Activated CD8-positive, alpha-beta T cell treated with anti-CD3 and anti-CD28 coated beads, Interleukin-2, amount 10 ng/mL, durations not matched to agents 7 days and 5 days (primary cell): ENCODE measurements around the gene TMEM131. TPM values are rescaled to one million over a fixed set of nuclear protein-coding genes. Genes with fewer than 3 reads are reported as not detected.
"Not testable (repeated sequence)": the region's sequence is repeated elsewhere in the genome, so short reads cannot be mapped to it uniquely, and the experiment has no call there.

Source experiments
- ATAC-seq: fragments of 150-1000 bp; cut with Tn5 transposase; one replicate; pipeline ENCODE4 v1.10.0; 2021; ENCODE audit warnings: moderate library complexity
- CTCF ChIA-PET: fragments of 350-600 bp; sonication (Branson Sonifier 250); formaldehyde crosslinking; loops from one replicate; lab custom pipeline; 2021; ENCODE audit warnings: antibody characterized with exemption; lab: Charles Lee
- POLR2A ChIA-PET: fragments of 350-600 bp; sonication (Branson Sonifier 250); formaldehyde crosslinking; loops from one replicate; lab custom pipeline; 2021; ENCODE audit warnings: antibody characterized with exemption; lab: Charles Lee
- DNase-seq: peaks from one replicate; pipeline ENCODE4 v3.0.0-alpha.2; 2020
- H3K27ac Mint-ChIP-seq: one replicate; pipeline ENCODE4 v1.8.0; 2021; ENCODE audit warnings: mild to moderate bottlenecking, mixed read lengths
- H3K27me3 Mint-ChIP-seq: one replicate; pipeline ENCODE4 v1.8.0; 2021; ENCODE audit warnings: low read depth, mixed read lengths
- H3K36me3 Mint-ChIP-seq: one replicate; pipeline ENCODE4 v1.8.0; 2021; ENCODE audit warnings: low read depth, mixed read lengths
- H3K4me1 Mint-ChIP-seq: one replicate; pipeline ENCODE4 v1.8.0; 2021; ENCODE audit warnings: low read depth, mixed read lengths
- H3K4me3 Mint-ChIP-seq: one replicate; pipeline ENCODE4 v1.8.0; 2021; ENCODE audit warnings: mild to moderate bottlenecking, mixed read lengths
- H3K9me3 Mint-ChIP-seq: one replicate; pipeline ENCODE4 v1.8.0; 2022; ENCODE audit warnings: mixed read lengths; ENCODE audit not compliant: insufficient read depth
- total RNA-seq, 2 experiments: library from RNA; stranded (reverse); gene quantifications; one replicate each; pipeline ENCODE4 v1.2.3, GENCODE V29; 2021

The TMEM131 gene
- total RNA-seq, 2 experiments from 2014 or later = 35.9 to 40.7 TPM

GRCh38 chr2:97831121-97831520, 164.6 kb downstream of the TMEM131 start:
- Mint-ChIP-seq H3K36me3 (peaks cover 26% of the 10 kb centered on the region), H3K4me3 (no peak overlapping the region), H3K9me3 (no peaks in the 10 kb centered on the region), H3K27ac (no peak overlapping the region), H3K4me1 (peaks cover 21% of the 10 kb centered on the region), H3K27me3 (no peaks in the 10 kb centered on the region)
- POLR2A ChIA-PET = no interaction called here
- CTCF ChIA-PET = interaction anchor here (1.3 kb wide), 1 partner anchor 24 kb away, joined by 3 read pairs; no protein-coding TSS in a partner anchor
- no peak for DNase-seq
- ATAC-seq = no peak

- H3K4me1 Mint-ChIP-seq, H3K27ac Mint-ChIP-seq, DNase-seq, POLR2A ChIA-PET, H3K4me3 Mint-ChIP-seq, H3K9me3 Mint-ChIP-seq, H3K27me3 Mint-ChIP-seq, CTCF ChIA-PET, ATAC-seq: not testable (repeated sequence)
- peaks cover 24% of the 10 kb centered on the region for H3K36me3 Mint-ChIP-seq
These were observed 166.5 kb downstream of the TMEM131 start for GRCh38 chr2:97829255-97829654.

GRCh38 chr2:97827013-97827412, 168.7 kb downstream of the TMEM131 start:
- ATAC-seq, DNase-seq, POLR2A ChIA-PET, H3K9me3 Mint-ChIP-seq, CTCF ChIA-PET, H3K27ac Mint-ChIP-seq, H3K4me3 Mint-ChIP-seq, H3K4me1 Mint-ChIP-seq, H3K27me3 Mint-ChIP-seq: not testable (repeated sequence)
- H3K36me3 Mint-ChIP-seq = peaks cover 16% of the 10 kb centered on the region

- peak overlapping the region; percentile 5 for H3K27ac Mint-ChIP-seq
- H3K36me3 Mint-ChIP-seq = peaks cover 18% of the 10 kb centered on the region
- CTCF ChIA-PET, H3K9me3 Mint-ChIP-seq, H3K4me1 Mint-ChIP-seq, H3K27me3 Mint-ChIP-seq, POLR2A ChIA-PET, H3K4me3 Mint-ChIP-seq, DNase-seq, ATAC-seq: not testable (repeated sequence)
These were observed 169.4 kb downstream of the TMEM131 start for GRCh38 chr2:97826266-97826847.

GRCh38 chr2:97824011-97824410, 171.7 kb downstream of the TMEM131 start:
- H3K27ac Mint-ChIP-seq, POLR2A ChIA-PET, DNase-seq, H3K9me3 Mint-ChIP-seq, H3K4me1 Mint-ChIP-seq, H3K4me3 Mint-ChIP-seq, H3K27me3 Mint-ChIP-seq, ATAC-seq: not testable (repeated sequence)
- H3K36me3 Mint-ChIP-seq = peaks cover 10% of the 10 kb centered on the region
- CTCF ChIA-PET = interaction anchor here (1.1 kb wide), 1 partner anchor 17 kb away, joined by 4 read pairs; no protein-coding TSS in a partner anchor

- CTCF ChIA-PET = not testable (repeated sequence)
These were observed 173.9 kb downstream of the TMEM131 start for GRCh38 chr2:97821862-97822261.

GRCh38 chr2:97819754-97820153, 176.0 kb downstream of the TMEM131 start:
- no peak overlapping the region for H3K27ac Mint-ChIP-seq
- DNase-seq = no peak
- CTCF ChIA-PET = interaction anchor here (0.7 kb wide), 1 partner anchor 13 kb away, joined by 3 read pairs; no protein-coding TSS in a partner anchor
- ATAC-seq = no peak
- no peaks in the 10 kb centered on the region for H3K27me3 Mint-ChIP-seq
- no peaks in the 10 kb centered on the region for H3K9me3 Mint-ChIP-seq
- no peaks in the 10 kb centered on the region for H3K4me1 Mint-ChIP-seq
- H3K4me3 Mint-ChIP-seq = no peak overlapping the region
- POLR2A ChIA-PET = no interaction called here
- H3K36me3 Mint-ChIP-seq = peaks cover 4% of the 10 kb centered on the region

More at GRCh38 chr2:97821862-97822261, 173.9 kb downstream of the TMEM131 start:
- H3K9me3 Mint-ChIP-seq, ATAC-seq, H3K27ac Mint-ChIP-seq, H3K36me3 Mint-ChIP-seq, H3K27me3 Mint-ChIP-seq, H3K4me3 Mint-ChIP-seq, POLR2A ChIA-PET, H3K4me1 Mint-ChIP-seq, DNase-seq: not testable (repeated sequence)

GRCh38 chr2:97816411-97816810, 179.3 kb downstream of the TMEM131 start:
- H3K4me1 Mint-ChIP-seq = no peaks in the 10 kb centered on the region
- DNase-seq (no peak), ATAC-seq (no peak)
- ChIA-PET CTCF (interaction anchor here (2.8 kb wide), 1 partner anchor 10 kb away, joined by 13 read pairs; no protein-coding TSS in a partner anchor), POLR2A (no interaction called here)
- H3K4me3 Mint-ChIP-seq = no peak overlapping the region
- H3K27me3 Mint-ChIP-seq = no peaks in the 10 kb centered on the region
- no peaks in the 10 kb centered on the region for H3K9me3 Mint-ChIP-seq
- no peak overlapping the region for H3K27ac Mint-ChIP-seq
- peaks cover 15% of the 10 kb centered on the region for H3K36me3 Mint-ChIP-seq

- POLR2A ChIA-PET = no interaction called here
- DNase-seq (no peak), ATAC-seq (no peak)
- no peaks in the 10 kb centered on the region for H3K9me3 Mint-ChIP-seq
- H3K4me1 Mint-ChIP-seq = no peaks in the 10 kb centered on the region
- H3K4me3 Mint-ChIP-seq = no peak overlapping the region
- no peaks in the 10 kb centered on the region for H3K27me3 Mint-ChIP-seq
- CTCF ChIA-PET = interaction anchor here (0.9 kb wide), 1 partner anchor 363 kb away, joined by 3 read pairs; no protein-coding TSS in a partner anchor
- H3K27ac Mint-ChIP-seq = no peak overlapping the region
- H3K36me3 Mint-ChIP-seq = peaks cover 16% of the 10 kb centered on the region
These were observed 182.8 kb downstream of the TMEM131 start for GRCh38 chr2:97812931-97813330.

GRCh38 chr2:97808816-97809215, 186.9 kb downstream of the TMEM131 start:
- DNase-seq (no peak), ATAC-seq (no peak)
- CTCF ChIA-PET = interaction anchor here (1.3 kb wide), 2 partner anchors 460 to 576 kb away, joined by 3 to 4 read pairs; no protein-coding TSS in a partner anchor
- Mint-ChIP-seq H3K27me3 (no peaks in the 10 kb centered on the region), H3K4me1 (no peaks in the 10 kb centered on the region), H3K4me3 (no peak overlapping the region), H3K36me3 (peaks cover 19% of the 10 kb centered on the region), H3K9me3 (no peaks in the 10 kb centered on the region), H3K27ac (no peak overlapping the region)
- POLR2A ChIA-PET = interaction anchor here (0.6 kb wide), 1 partner anchor 1702 kb away, joined by 3 read pairs; no protein-coding TSS in a partner anchor

- Mint-ChIP-seq H3K4me1 (no peaks in the 10 kb centered on the region), H3K9me3 (no peaks in the 10 kb centered on the region), H3K36me3 (peaks cover 16% of the 10 kb centered on the region), H3K27ac (no peak overlapping the region), H3K4me3 (no peak overlapping the region), H3K27me3 (no peaks in the 10 kb centered on the region)
- peak; percentile 95 for ATAC-seq
- CTCF ChIA-PET = interaction anchor here (0.6 to 2.5 kb wide), 34 partner anchors 9 to 581 kb away, joined by 3 to 24 read pairs (median 4); no protein-coding TSS in a partner anchor
- peak; percentile 84 for DNase-seq
- POLR2A ChIA-PET = no interaction called here
These were observed 188.8 kb downstream of the TMEM131 start for GRCh38 chr2:97806738-97807618.
